T-helper 9 cell (primary cell): ENCODE results near the gene NUDC.

Experiments
- DNase-seq: peaks from one replicate; pipeline ENCODE4 v3.0.0-alpha.2; 2020

NUDC gene

GRCh38 chr1:26991310-26992116, 70.0 kb downstream of the NUDC start:
- no peak for DNase-seq

DNA sequence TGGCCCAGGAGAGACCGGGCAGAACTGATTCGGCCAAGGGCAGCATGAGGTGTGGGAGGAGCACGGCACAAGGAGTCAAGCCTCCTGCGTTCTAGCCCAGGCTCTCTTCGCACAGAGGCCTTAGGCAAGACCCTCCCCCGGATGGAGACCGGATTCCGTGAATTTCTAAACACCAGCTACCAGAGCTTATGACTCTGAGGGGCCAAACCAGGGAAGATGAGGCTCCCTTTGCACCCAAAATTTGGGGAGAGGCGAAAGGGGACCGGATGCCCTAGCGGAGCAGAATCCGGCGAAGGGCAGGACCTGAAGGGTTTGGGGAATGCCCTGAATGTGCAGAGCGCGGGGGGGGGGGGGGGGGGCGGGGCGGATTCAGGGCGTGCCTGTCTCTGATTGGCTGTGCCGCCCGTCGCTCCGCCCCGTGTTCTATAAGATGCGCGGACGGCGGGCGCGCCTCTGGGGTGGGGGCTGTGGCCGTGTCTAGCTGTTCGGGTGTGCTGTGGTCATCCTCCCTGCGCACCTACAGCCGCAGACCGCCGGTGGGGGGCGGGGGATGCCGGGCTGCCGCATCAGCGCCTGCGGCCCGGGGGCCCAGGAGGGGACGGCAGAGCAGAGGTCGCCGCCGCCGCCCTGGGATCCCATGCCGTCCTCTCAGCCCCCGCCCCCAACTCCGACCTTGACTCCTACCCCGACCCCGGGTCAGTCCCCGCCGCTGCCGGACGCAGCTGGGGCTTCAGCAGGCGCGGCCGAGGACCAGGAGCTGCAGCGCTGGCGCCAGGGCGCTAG, 71.9 kb downstream of the NUDC start, which contains the start of gene TRNP1:
Gene TRNP1 (plus strand): TSS at position 456 of the 783 bp plus-strand sequence. CDS start 95 bp downstream, at position 551.
- peak; percentile 64 for DNase-seq

GRCh38 chr1:26994020-26994786, 72.7 kb downstream of the NUDC start:
- DNase-seq, result no peak

GRCh38 chr1:26994787-26995517, 73.4 kb downstream of the NUDC start:
- no peak for DNase-seq

- no peak for DNase-seq
Measured at GRCh38 chr1:26996024-26996423, 74.5 kb downstream of the NUDC start.
